ENCODE measurements around the gene AMOTL2.

DNA sequence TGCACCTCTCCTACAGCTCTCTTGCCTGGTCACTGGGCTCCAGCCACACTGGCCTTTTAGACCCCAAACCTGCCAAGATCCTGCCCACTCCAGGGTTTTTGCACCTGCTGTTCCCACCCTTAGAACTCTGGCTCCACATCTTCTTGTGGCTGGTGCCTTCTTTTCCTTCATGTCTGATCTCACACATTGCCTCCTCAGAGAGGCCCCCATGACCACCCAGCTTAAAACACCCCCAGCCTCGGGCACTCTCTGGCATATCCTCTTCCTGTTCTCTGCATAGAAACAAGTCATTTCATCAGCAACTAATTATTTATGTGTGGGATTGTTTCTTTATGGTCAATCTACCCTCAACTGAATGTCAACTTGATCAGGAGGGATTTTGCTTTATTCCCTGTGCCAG is 14.0 kb upstream of the AMOTL2 start:
- no peak for TF ChIP-seq CTCF (IDR thresholded peaks at IDR 0.05)
- TF ChIP-seq POLR2AphosphoS5 (IDR thresholded peaks at IDR 0.05; ENCODE audit: low read depth, low read length): no peak
- TF ChIP-seq, protein P1, sequence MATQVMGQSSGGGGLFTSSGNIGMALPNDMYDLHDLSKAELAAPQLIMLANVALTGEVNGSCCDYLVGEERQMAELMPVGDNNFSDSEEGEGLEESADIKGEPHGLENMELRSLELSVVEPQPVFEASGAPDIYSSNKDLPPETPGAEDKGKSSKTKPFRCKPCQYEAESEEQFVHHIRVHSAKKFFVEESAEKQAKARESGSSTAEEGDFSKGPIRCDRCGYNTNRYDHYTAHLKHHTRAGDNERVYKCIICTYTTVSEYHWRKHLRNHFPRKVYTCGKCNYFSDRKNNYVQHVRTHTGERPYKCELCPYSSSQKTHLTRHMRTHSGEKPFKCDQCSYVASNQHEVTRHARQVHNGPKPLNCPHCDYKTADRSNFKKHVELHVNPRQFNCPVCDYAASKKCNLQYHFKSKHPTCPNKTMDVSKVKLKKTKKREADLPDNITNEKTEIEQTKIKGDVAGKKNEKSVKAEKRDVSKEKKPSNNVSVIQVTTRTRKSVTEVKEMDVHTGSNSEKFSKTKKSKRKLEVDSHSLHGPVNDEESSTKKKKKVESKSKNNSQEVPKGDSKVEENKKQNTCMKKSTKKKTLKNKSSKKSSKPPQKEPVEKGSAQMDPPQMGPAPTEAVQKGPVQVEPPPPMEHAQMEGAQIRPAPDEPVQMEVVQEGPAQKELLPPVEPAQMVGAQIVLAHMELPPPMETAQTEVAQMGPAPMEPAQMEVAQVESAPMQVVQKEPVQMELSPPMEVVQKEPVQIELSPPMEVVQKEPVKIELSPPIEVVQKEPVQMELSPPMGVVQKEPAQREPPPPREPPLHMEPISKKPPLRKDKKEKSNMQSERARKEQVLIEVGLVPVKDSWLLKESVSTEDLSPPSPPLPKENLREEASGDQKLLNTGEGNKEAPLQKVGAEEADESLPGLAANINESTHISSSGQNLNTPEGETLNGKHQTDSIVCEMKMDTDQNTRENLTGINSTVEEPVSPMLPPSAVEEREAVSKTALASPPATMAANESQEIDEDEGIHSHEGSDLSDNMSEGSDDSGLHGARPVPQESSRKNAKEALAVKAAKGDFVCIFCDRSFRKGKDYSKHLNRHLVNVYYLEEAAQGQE (IDR thresholded peaks at IDR 0.05; ENCODE audit: insufficient read depth in 1 of 2, low read depth in 2 of 2, low read length in 1 of 2): no peak

Measured in Panc1 (cell line).